HepG2 (cell line): ENCODE data around the gene CHMP1A.
A peak's percentile ranks its signal among the peaks of the same experiment; 100 is the strongest.

Source experiments
- CTCF ChIP-seq: sonication (generic); formaldehyde crosslinking; IDR thresholded peaks from 2 replicates; pipeline ENCODE4 v1.5.0; 2020; ENCODE audit warnings: mild to moderate bottlenecking, missing genetic modification reagents, moderate library complexity
- DRAP1 ChIP-seq: IDR thresholded peaks from 2 replicates; pipeline ENCODE4 v1.6.1; 2016; ENCODE audit warnings: missing genetic modification reagents, missing compliant biosample characterization
- ZNF670 ChIP-seq: sonication (generic); formaldehyde crosslinking; IDR thresholded peaks from 2 replicates; pipeline ENCODE4 v1.8.0; 2022; ENCODE audit warnings: mild to moderate bottlenecking, missing genetic modification reagents, borderline replicate concordance

GRCh38 chr16:89637379-89637778 is 20.1 kb downstream of the CHMP1A start:
- TF ChIP-seq CTCF (CRISPR knock-in tag) (0 out of 2 replicates have a peak, but pooled peaks have one; percentile 23), DRAP1 (CRISPR knock-in tag) (no peak), ZNF670 (CRISPR knock-in tag) (no peak)
